Measurements from ENCODE around the gene RAB37.
A peak's percentile ranks its signal among the peaks of the same experiment; 100 is the strongest.

Gene RAB37

GRCh38 chr17:74728033-74728701, 8.9 kb upstream of the RAB37 start:
- no peak for DNase-seq (ENCODE audit: low read depth in 2 of 3, low spot score in 1 of 3)

GRCh38 chr17:74728702-74729075, 8.4 kb upstream of the RAB37 start:
- no peak for DNase-seq (ENCODE audit: low read depth in 2 of 3, low spot score in 1 of 3)

GRCh38 chr17:74729368-74729767, 7.7 kb upstream of the RAB37 start:
- no peak for DNase-seq (ENCODE audit: low read depth in 2 of 3, low spot score in 1 of 3)

GRCh38 chr17:74729866-74730265, 7.2 kb upstream of the RAB37 start:
- DNase-seq (ENCODE audit: low read depth in 2 of 3, low spot score in 1 of 3): no peak

GRCh38 chr17:74730491-74731346, 6.3 kb upstream of the RAB37 start:
- no peak for DNase-seq (ENCODE audit: low read depth in 2 of 3, low spot score in 1 of 3)

- DNase-seq (ENCODE audit: low read depth in 2 of 3, low spot score in 1 of 3): no peak
Measured at GRCh38 chr17:74731347-74731605, 5.8 kb upstream of the RAB37 start.

GRCh38 chr17:74732042-74732867, 4.8 kb upstream of the RAB37 start:
- DNase-seq (ENCODE audit: low read depth in 2 of 3, low spot score in 1 of 3): no peak

GRCh38 chr17:74733365-74734122, 3.5 kb upstream of the RAB37 start:
- no peak for DNase-seq (ENCODE audit: low read depth in 2 of 3, low spot score in 1 of 3)

- no peak for DNase-seq (ENCODE audit: low read depth in 2 of 3, low spot score in 1 of 3)
Measured at GRCh38 chr17:74734256-74734655, 2.8 kb upstream of the RAB37 start.

GRCh38 chr17:74737299-74738050, 419 bp downstream of the RAB37 start:
- no peak for DNase-seq (ENCODE audit: low read depth in 2 of 3, low spot score in 1 of 3)

GRCh38 chr17:74738051-74738996, 1.3 kb downstream of the RAB37 start:
- peak in 1 of 3 donors; percentile 58 for DNase-seq (ENCODE audit: low read depth in 2 of 3, low spot score in 1 of 3)

GRCh38 chr17:74739227-74739831, 2.3 kb downstream of the RAB37 start:
- no peak for DNase-seq (ENCODE audit: low read depth in 2 of 3, low spot score in 1 of 3)

GRCh38 chr17:74740173-74740572, 3.1 kb downstream of the RAB37 start:
- DNase-seq (ENCODE audit: low read depth in 2 of 3, low spot score in 1 of 3): no peak

- no peak for DNase-seq (ENCODE audit: low read depth in 2 of 3, low spot score in 1 of 3)
Measured at GRCh38 chr17:74740641-74741387, 3.8 kb downstream of the RAB37 start.

GRCh38 chr17:74742153-74742515, 5.1 kb downstream of the RAB37 start:
- no peak for DNase-seq (ENCODE audit: low read depth in 2 of 3, low spot score in 1 of 3)

GRCh38 chr17:74742978-74743545, 6.0 kb downstream of the RAB37 start:
- DNase-seq (ENCODE audit: low read depth in 2 of 3, low spot score in 1 of 3): no peak

- DNase-seq (ENCODE audit: low read depth in 2 of 3, low spot score in 1 of 3): no peak
Measured at GRCh38 chr17:74743755-74744154, 6.7 kb downstream of the RAB37 start.

GRCh38 chr17:74744349-74744713, 7.3 kb downstream of the RAB37 start:
- DNase-seq (ENCODE audit: low read depth in 2 of 3, low spot score in 1 of 3): no peak

All from stimulated activated CD4-positive, alpha-beta T cell treated with anti-CD3 and anti-CD28 coated beads, Interleukin-12 subunit alpha, Interleukin-12 subunit beta, amount 100 ng/mL, for 48 hours (primary cell).